Endodermal cell (in vitro differentiated cells): ENCODE results near the gene ACTR10. TPM values are rescaled to one million over a fixed set of nuclear protein-coding genes. Genes with fewer than 3 reads are reported as not detected.

Experiments
- DNase-seq: peaks from one replicate; pipeline ENCODE4 v3.0.0-alpha.2; 2017
- H3K27ac ChIP-seq: 2 replicates; pipeline ENCODE4 v1.5.1; 2013; ENCODE audit warnings: mild to moderate bottlenecking, low read depth, low read length, moderate library complexity
- H3K27me3 ChIP-seq: 2 replicates; pipeline ENCODE4 v1.6.1; 2013; ENCODE audit warnings: mild to moderate bottlenecking, low read length, moderate library complexity; ENCODE audit not compliant: insufficient read depth, control insufficient read depth, poor library complexity, severe bottlenecking
- H3K36me3 ChIP-seq: 2 replicates; pipeline ENCODE4 v1.7.0; 2013; ENCODE audit warnings: mild to moderate bottlenecking, low read length, moderate library complexity; ENCODE audit not compliant: control insufficient read depth, insufficient read depth
- H3K4me1 ChIP-seq: one replicate; pipeline ENCODE4 v1.7.0; 2013; ENCODE audit warnings: low read length; ENCODE audit not compliant: control insufficient read depth, insufficient read depth
- H3K4me3 ChIP-seq: 2 replicates; pipeline ENCODE4 v1.5.1; 2013; ENCODE audit warnings: mild to moderate bottlenecking, low read length, moderate library complexity
- H3K9ac ChIP-seq: 2 replicates; pipeline ENCODE4 v1.6.1; 2013; ENCODE audit warnings: mild to moderate bottlenecking, low read length, moderate library complexity; ENCODE audit not compliant: poor library complexity, severe bottlenecking; ENCODE audit errors: extremely low read depth
- H3K9me3 ChIP-seq: 2 replicates; pipeline ENCODE4 v1.6.1; 2013; ENCODE audit warnings: mild to moderate bottlenecking, low read length, moderate library complexity; ENCODE audit not compliant: control insufficient read depth
- H3K27ac Mint-ChIP-seq: 2 replicates; pipeline ENCODE4 v1.8.0; 2020; ENCODE audit warnings: mixed read lengths
- H3K27me3 Mint-ChIP-seq: 2 replicates; pipeline ENCODE4 v1.8.0; 2021; ENCODE audit warnings: mild to moderate bottlenecking, mixed read lengths; ENCODE audit not compliant: insufficient read depth
- H3K36me3 Mint-ChIP-seq: 2 replicates; pipeline ENCODE4 v1.8.0; 2020; ENCODE audit warnings: low read depth, mixed read lengths
- H3K4me1 Mint-ChIP-seq: 2 replicates; pipeline ENCODE4 v1.8.0; 2020; ENCODE audit warnings: mixed read lengths
- H3K4me3 Mint-ChIP-seq: 2 replicates; pipeline ENCODE4 v1.8.0; 2020; ENCODE audit warnings: mild to moderate bottlenecking, moderate library complexity, mixed read lengths
- H3K9me3 Mint-ChIP-seq: 2 replicates; pipeline ENCODE4 v1.8.0; 2020; ENCODE audit warnings: mild to moderate bottlenecking, mixed read lengths
- WGBS, 2 experiments: methylation state at CpG; one replicate each; pipeline versions ENCODE4 v1.1.5 to v1.1.7; 2013; ENCODE audit warnings: missing lambda C conversion rate in 2 of 2, mixed read lengths in 1 of 2; ENCODE audit not compliant: insufficient coverage in 1 of 2, insufficient read length in 1 of 2; 5-methylcytosine and 5-hydroxymethylcytosine counted together
- total RNA-seq, 2 donors: library from RNA; stranded (reverse); fragmentation: NEBNext Ultra II Directional in 1 of 2; extraction: Animal tissue kit (Norgen Biotek cat#: 25700) in 1 of 2; gene quantifications; 2 replicates in 1 of 2; 3 replicates in 1 of 2; pipeline ENCODE4 v1.2.1, GENCODE V29; 2021
- TF ChIP-seq, protein P1 (sequence below): fragments of 200-600 bp; sonication (generic); conservative IDR thresholded peaks from 2 replicates; pipeline ENCODE4 v1.5.0; 2021; ENCODE audit warnings: antibody characterized with exemption, mild to moderate bottlenecking

ACTR10 gene
- total RNA-seq, 2 donors from 2014 or later = 53.2 to 53.8 TPM

DNA sequence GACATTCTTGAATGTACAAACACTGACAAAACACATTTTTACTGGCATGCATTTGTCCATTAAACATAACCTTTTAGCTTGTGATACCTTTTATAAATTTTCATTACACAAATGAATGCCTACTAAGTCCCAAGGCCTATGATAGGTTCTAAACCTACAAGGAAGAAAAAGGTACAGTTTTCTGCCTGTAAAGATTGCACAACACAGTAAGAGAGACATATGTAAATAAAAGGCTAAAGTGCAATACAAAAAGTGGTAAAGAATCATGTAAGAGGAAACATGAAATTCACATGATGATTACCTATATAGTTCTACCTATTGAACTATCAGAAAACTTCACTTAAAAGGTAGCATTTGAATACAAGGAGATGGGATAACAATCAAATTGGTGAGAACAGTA, 83.8 kb downstream of the ACTR10 start:
- no peak overlapping the region for H3K27ac Mint-ChIP-seq
- no peak for DNase-seq
- H3K4me1 Mint-ChIP-seq = peaks cover 3% of the 10 kb centered on the region
- H3K9me3 Mint-ChIP-seq = no peaks in the 10 kb centered on the region
- Histone ChIP-seq H3K27ac (no peak overlapping the region), H3K4me3 (no peak overlapping the region), H3K9ac (no peak overlapping the region), H3K4me1 (no peaks in the 10 kb centered on the region), H3K27me3 (no peaks in the 10 kb centered on the region), H3K36me3 (peaks cover 91% of the 10 kb centered on the region), H3K9me3 (no peaks in the 10 kb centered on the region)
- H3K27me3 Mint-ChIP-seq = no peaks in the 10 kb centered on the region
- no peak overlapping the region for H3K4me3 Mint-ChIP-seq
- TF ChIP-seq, protein P1, sequence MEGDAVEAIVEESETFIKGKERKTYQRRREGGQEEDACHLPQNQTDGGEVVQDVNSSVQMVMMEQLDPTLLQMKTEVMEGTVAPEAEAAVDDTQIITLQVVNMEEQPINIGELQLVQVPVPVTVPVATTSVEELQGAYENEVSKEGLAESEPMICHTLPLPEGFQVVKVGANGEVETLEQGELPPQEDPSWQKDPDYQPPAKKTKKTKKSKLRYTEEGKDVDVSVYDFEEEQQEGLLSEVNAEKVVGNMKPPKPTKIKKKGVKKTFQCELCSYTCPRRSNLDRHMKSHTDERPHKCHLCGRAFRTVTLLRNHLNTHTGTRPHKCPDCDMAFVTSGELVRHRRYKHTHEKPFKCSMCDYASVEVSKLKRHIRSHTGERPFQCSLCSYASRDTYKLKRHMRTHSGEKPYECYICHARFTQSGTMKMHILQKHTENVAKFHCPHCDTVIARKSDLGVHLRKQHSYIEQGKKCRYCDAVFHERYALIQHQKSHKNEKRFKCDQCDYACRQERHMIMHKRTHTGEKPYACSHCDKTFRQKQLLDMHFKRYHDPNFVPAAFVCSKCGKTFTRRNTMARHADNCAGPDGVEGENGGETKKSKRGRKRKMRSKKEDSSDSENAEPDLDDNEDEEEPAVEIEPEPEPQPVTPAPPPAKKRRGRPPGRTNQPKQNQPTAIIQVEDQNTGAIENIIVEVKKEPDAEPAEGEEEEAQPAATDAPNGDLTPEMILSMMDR = no peak
- H3K36me3 Mint-ChIP-seq = peaks cover 72% of the 10 kb centered on the region

DNA sequence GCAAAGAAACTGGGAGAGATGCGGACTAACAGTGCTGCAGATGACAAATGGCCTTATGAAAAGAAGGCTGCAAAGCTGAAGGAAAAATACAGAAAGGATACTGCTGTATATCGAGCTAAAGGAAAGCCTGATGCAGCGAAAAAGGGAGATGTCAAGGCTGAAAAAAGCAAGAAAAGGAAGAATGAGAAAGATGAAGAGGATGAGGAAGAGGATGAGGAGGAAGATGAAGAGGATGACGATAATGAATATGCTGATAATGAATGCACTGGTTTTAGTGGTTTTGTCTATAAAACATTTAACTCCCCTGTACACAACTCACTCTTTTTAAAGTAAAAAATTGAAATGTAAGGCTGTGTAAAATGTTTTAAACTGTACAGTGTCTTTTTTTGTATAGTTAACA, 85.2 kb downstream of the ACTR10 start:
- H3K27me3 ChIP-seq = no peaks in the 10 kb centered on the region
- H3K27ac ChIP-seq = no peak overlapping the region
- H3K4me1 ChIP-seq = no peaks in the 10 kb centered on the region
- TF ChIP-seq, protein P1 = no peak
- Mint-ChIP-seq H3K36me3 (peaks cover 75% of the 10 kb centered on the region), H3K27me3 (no peaks in the 10 kb centered on the region), H3K4me3 (no peak overlapping the region), H3K4me1 (peaks cover 3% of the 10 kb centered on the region), H3K9me3 (no peaks in the 10 kb centered on the region), H3K27ac (no peak overlapping the region)
- H3K9ac ChIP-seq = no peak overlapping the region
- WGBS, 2 experiments = 93 to 98% methylated on average over 3 of the region's 4 CpGs
- peaks cover 92% of the 10 kb centered on the region for H3K36me3 ChIP-seq
- no peak overlapping the region for H3K4me3 ChIP-seq
- no peaks in the 10 kb centered on the region for H3K9me3 ChIP-seq
- DNase-seq = no peak

Other genes starting within 250 kb of the ACTR10 start
- 10 to 100 TPM; 17.3 to 30.7 TPM for gene ARMH4, start 47.9 kb upstream of the ACTR10 start, total RNA-seq
- gene PSMA3, start 44.7 kb downstream of the ACTR10 start, total RNA-seq = 100 to 1,000 TPM; 279 to 291 TPM
- 10 to 100 TPM; 22.1 to 24.5 TPM for gene ARID4A, start 98.4 kb downstream of the ACTR10 start, total RNA-seq
- gene TOMM20L, start 195.8 kb downstream of the ACTR10 start, total RNA-seq = not detected
- gene TIMM9, start 227.4 kb downstream of the ACTR10 start, total RNA-seq = 10 to 100 TPM; 29.4 to 34.2 TPM
- gene KIAA0586, start 227.6 kb downstream of the ACTR10 start, total RNA-seq = 10 to 100 TPM; 14.2 to 26.4 TPM